ENCODE results near the gene STPG2. TPM values are rescaled to one million over a fixed set of nuclear protein-coding genes. Genes with fewer than 3 reads are reported as not detected.

The STPG2 gene
- total RNA-seq, 1 donor from 2014 or later: not detected

DNA sequence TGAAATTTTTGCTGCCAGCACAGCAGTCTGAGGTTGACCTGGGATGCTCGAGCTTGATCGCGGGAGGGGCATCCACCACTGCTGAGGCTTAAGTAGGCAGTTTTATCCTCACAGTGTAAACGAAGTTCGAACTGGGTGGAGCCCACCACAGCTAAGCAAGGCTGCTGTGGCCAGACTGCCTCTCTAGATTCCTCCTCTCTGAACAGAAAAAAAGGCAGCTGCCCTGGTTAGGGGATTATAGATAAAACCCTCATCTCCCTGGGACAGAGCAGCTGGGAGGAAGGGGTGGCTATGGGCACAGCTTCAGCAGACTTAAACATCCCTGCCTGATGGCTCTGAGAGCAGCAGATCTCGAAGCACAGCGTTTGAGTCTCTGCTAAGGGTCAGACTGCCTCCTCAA, 314.6 kb downstream of the STPG2 start:
- DNase-seq (ENCODE audit: low read depth): no peak

DNA sequence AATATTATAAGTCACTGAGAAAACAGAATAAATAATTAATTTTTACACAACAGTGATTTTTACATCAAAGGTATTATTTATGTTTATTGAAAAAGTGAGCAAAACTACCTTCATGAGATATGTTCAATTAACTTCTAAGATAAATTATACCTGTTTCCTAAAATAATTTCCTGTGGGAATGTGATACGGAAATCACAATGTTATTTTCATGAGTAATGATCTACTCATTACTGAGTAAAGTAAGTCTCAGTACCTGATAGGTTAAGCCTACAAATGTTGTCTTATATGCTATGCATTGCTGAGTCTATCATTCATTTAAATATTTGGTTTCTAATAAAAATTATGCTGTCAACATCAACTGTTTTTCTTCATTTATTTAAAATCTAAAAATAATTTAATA, 324.0 kb downstream of the STPG2 start:
- no peak for DNase-seq (ENCODE audit: low read depth)

DNA sequence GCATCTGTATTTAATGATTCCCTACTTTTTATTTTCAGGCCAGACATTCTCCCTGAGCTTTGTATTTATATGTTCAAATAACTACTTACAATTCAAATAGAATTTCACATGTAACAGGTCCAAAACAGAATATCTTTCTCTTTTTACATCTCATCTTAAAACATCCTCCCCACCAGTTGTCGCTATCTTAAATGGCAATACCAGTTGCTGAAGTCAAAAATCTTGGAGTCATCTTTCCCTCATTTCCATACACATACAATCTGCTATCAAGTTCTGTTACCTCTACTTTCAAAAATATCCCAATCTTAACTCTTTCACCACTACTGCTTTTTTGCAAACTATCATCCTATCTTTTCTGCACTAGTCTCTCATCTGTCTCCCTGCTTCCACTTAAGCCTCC, 330.5 kb downstream of the STPG2 start:
- DNase-seq (ENCODE audit: low read depth): no peak

DNA sequence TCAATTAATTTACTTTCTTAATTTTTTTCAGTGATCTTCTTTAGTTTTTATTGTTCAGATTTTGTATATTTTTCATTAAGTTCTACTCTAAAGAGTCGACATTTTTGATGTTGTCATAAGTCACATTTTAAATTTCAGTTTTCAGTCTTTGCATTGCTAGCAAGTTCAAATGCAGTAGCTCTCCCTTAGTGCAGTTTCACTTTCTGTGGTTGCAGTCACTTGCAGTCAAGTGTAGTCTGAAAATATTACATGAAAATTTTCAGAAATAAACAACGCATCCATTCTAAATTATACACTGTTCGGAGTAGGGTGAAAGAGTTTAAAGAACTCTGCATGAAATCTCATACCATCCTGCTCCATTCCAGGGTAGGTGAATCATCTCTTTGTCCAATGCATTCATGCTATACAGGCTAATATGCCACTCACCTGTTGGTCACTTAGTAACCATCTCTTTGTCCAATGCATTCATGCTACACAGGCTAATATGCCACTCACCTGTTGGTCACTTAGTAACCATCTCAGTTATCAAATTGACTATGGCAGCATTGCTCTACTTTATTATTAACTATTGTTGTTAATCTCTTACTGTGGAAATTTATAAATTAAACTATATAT, 356.9 kb downstream of the STPG2 start:
- no peak for DNase-seq (ENCODE audit: low read depth)

DNA sequence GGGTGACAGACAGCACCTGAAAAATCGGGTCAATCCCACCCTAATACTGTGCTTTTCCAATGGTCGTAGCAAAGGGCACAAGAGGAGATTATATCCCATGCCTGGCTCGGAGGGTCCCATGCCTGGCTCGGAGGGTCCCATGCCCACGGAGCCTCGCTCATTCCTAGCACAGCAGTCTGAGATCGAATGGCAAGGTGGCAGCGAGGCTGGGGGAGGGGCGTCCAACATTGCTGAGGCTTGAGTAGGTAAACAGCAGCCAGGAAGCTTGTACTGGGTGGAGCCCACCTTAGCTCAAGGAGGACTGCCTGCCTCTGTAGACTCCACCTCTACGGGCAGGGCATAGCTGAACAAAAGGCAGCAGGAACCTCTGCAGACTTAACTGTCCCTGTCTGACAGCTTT, 365.1 kb downstream of the STPG2 start:
- no peak for DNase-seq (ENCODE audit: low read depth)

- DNase-seq (ENCODE audit: low read depth): no peak
Measured at GRCh38 chr4:97774347-97774989, 368.8 kb downstream of the STPG2 start.

- DNase-seq (ENCODE audit: low read depth): no peak
Measured at GRCh38 chr4:97770222-97770621, 373.1 kb downstream of the STPG2 start.

- DNase-seq (ENCODE audit: low read depth): no peak
Measured at GRCh38 chr4:97762115-97762512, 381.2 kb downstream of the STPG2 start.

DNA sequence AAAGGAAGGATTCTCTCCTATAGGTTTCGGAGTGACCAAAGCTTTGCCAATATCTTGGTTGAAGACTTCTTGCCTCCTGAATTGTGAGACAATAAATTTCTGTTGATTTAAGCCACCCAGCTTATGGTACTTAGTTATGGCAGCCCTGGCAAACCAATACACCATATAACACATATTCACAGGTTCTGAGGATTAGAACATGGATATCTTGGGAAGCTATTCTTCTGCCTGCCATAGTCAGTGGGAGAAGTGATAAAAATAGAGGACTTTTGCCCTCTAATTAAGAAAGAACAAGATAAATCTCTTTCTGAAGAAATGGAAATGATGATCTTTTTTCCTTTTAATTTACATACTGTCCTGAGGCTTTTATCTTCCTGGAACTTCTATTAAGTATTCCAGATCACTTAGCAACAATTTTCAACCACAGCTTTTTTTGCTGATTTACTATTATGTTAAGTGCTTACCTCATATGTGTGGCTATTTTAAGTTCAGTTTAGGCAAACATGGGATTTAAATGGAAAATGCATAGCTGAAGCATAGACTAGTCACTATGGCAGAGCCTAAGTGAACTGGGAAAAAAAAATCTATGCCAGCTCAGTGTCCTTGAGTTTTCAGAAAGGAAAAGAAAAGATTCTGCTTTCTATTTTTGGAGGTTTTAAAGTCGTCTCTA, 381.7 kb downstream of the STPG2 start:
- DNase-seq (ENCODE audit: low read depth): no peak

DNA sequence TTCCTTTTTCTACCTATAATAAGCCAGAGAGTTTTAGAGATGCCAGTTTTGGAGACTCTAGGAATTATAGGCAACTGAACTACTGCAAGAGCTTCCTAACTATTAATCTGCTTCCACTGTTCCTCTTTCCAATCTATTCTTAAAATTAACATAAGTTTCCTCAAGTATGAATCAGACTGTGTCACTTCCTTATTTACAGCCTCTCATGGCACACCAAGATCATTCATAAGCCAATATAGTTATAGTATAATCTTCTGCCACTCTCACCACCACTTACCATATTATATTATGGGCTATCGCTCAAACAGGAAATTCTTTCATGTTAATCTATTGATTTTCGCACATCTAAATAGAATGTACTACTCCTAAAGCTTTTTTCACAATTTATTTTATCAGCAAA, 383.5 kb downstream of the STPG2 start:
- DNase-seq (ENCODE audit: low read depth): no peak

DNA sequence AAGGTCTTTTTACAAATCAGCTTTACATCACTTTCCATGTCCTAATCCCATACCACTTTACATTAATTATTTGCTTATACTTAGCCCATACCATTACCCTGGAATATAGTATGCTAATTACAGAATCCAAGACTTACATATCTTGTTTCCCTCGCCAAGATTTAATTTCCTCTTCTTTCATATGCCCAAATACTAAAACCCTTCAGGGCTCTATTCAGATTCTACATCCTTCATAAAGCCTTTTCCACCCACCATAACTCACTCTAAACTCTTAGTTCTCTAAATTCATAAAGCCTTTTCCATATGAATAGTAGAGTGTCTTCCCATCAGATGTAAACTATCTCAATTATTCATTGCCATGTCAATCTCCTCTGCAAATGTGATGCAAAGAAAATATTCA, 390.7 kb downstream of the STPG2 start:
- DNase-seq (ENCODE audit: low read depth): no peak

GRCh38 chr4:97747945-97748344, 395.3 kb downstream of the STPG2 start:
- DNase-seq (ENCODE audit: low read depth): no peak

DNA sequence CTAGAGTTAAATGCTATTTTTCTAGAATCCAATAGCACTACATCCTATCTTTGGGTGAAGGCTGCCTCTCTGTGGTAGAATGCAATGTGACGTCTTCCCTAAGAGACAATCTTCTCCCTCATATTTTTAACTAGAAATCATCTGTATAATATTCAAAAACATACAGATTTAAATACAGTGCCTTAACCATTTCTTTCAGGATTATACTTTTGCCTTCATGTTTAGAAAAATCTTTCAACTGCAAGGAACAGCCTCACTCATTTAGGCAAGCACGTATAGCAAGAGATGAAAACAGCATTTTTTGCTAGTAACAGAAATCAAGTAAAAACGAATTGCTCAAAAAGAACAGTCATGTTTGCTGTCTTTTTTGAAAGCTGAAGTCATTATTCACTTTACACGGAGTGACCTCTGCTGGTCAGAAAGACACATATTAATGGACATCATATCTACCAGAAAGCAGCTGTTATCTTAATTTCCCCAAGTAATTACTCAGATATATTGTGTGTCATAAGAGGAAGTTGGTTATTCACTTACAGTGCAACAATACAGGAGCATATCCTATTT, 422.3 kb downstream of the STPG2 start:
- peak; percentile 57 for DNase-seq (ENCODE audit: low read depth)

GRCh38 chr4:97691111-97691605, 452.1 kb downstream of the STPG2 start:
- no peak for DNase-seq (ENCODE audit: low read depth)

GRCh38 chr4:97670703-97671269, 472.5 kb downstream of the STPG2 start:
- no peak for DNase-seq (ENCODE audit: low read depth)

DNA sequence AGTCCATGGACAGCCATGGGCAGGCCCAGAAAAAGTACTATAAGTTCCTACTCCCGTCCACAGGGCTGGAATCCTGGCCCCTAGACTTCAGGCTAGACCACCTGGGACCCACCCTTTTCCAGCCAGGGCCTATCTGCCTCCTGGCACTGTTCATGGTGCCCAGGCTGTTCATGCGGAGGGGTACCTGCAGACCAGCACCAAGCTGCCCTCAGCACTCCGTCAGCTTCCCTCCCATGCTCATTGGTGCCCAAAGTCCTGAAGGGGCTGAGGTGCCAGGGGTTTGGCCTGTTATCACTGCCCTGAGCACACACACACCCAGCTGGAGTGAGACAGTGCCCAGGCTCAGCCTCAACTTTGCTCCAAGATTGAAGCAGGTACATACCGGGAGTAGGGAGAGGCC, 477.7 kb downstream of the STPG2 start:
- DNase-seq (ENCODE audit: low read depth): no peak

DNA sequence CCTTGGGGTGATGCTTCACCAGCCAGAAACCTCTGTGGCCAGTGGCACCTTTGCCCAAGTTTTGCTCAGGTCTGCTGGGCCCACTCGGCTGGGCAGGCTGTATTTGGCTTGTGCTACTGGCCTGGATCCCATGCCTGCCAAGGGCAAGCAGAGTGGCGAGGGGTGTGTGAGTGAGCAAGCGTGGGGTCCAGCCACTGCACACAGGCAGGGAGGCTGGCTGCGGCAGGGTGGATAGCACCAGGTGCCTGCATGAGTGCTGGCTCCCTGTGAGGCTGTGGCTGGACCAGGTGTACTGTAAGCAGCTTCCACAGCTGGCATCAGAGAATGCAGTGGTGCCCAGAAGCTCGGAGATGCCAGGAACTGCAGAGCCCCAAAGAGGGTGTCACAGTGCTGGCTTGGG, 478.5 kb downstream of the STPG2 start:
- no peak for DNase-seq (ENCODE audit: low read depth)

- no peak for DNase-seq (ENCODE audit: low read depth)
Measured at GRCh38 chr4:97662133-97662532, 481.1 kb downstream of the STPG2 start.

- peak; percentile 21 for DNase-seq (ENCODE audit: low read depth)
Measured at GRCh38 chr4:97656044-97656720, 487.1 kb downstream of the STPG2 start.

DNA sequence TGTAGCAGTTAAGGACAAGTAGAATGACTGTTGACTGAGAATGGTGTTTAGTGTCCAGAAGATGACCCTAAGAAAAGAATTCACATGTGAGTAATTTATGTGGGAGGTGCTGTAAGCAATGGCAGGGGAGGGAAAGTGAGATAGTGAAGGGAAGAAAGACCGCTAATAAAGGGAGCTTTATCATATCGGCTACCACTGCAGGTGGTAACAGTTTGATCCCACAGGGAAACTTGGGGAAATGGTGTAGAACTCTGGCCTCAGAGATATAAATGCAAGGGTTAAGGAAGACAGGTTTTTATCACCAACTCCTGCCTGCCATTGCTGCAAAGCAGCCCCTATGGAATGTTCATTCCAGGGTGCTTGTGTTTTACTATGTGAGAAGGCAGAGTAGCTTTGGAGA, 489.6 kb downstream of the STPG2 start:
- DNase-seq (ENCODE audit: low read depth): no peak

- peak; percentile 6 for DNase-seq (ENCODE audit: low read depth)
Measured at GRCh38 chr4:97646997-97647396, 496.3 kb downstream of the STPG2 start.

Measured in myocyte (in vitro differentiated cells).